Fibroblast of lung (primary cell): Measurements from ENCODE around the gene CMTM5.

Experiments used
- EZH2 ChIP-seq: IDR thresholded peaks from 2 replicates; pipeline ENCODE4 v1.5.1; 2012; ENCODE audit warnings: low read length, control low read depth, mild to moderate bottlenecking; ENCODE audit errors: missing control alignments
- TF ChIP-seq, protein P1 (sequence below), 2 donors: IDR thresholded peaks in 1 of 2; conservative IDR thresholded peaks in 1 of 2; 1 replicate in 1 of 2; 2 replicates in 1 of 2; pipeline ENCODE4 v1.5.1; 2011 to 2012; ENCODE audit warnings: low read length in 2 of 2, control low read depth in 1 of 2, inconsistent platforms in 1 of 2, low read depth in 1 of 2, mild to moderate bottlenecking in 1 of 2

DNA sequence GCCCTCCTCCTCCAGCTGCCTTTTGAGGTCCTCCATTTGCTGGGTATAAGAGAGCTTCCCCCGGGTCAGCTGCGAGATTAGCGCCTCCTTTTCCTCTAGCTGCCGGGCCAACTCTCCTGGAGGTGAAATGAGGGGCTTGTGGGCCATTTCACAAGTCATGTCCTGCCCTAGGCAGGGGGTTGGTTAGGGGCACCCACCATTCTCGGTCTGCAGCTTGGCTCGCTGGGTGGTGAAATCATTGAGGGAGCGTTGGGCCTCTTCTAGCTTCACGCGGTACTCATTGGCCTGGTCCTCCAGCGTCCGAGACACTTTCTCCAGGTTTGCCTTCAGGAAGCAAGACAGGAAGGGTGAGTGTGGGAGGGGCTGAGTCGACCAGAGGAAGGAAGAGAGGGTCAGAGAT lies 12.6 kb downstream of the CMTM5 start:
- TF ChIP-seq, protein P1, sequence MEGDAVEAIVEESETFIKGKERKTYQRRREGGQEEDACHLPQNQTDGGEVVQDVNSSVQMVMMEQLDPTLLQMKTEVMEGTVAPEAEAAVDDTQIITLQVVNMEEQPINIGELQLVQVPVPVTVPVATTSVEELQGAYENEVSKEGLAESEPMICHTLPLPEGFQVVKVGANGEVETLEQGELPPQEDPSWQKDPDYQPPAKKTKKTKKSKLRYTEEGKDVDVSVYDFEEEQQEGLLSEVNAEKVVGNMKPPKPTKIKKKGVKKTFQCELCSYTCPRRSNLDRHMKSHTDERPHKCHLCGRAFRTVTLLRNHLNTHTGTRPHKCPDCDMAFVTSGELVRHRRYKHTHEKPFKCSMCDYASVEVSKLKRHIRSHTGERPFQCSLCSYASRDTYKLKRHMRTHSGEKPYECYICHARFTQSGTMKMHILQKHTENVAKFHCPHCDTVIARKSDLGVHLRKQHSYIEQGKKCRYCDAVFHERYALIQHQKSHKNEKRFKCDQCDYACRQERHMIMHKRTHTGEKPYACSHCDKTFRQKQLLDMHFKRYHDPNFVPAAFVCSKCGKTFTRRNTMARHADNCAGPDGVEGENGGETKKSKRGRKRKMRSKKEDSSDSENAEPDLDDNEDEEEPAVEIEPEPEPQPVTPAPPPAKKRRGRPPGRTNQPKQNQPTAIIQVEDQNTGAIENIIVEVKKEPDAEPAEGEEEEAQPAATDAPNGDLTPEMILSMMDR (conservative IDR thresholded peaks at IDR 0.05 in 1 of 2, IDR thresholded peaks at IDR 0.05 in 1 of 2; ENCODE audit: low read depth in 1 of 2, low read length in 2 of 2) = no peak
- no peak for TF ChIP-seq EZH2
